ENCODE measurements around the gene FDX1.

DNA sequence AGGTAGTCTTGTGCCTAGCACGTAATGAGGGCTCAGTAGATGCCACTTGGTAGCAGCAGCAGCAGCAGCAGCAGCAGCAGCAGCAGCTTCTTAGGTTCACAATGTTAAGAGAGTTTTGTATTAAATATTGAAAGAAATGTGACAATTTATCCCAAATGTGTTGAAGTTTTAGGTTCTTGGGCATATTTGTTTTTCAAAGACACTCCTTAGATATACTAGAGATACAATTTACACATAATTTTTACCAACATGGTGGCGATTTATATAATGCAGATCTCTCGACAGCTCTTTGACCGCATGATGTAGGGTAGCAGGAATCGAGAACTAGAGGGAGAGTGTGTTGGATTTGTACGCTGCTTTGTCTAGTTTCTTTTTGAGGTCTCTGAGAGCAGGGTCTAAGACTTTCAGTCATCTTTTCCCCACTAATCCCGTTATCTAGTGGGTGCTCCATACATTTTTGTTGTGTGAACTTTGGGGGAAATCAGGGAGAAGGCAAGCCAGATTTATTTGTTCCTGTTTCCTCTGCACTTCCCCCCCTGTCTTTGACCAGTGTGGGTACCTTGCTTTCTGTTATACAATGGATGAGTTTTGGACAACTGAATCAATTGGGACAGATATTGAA lies 1.4 kb downstream of the FDX1 start:
- TF ChIP-seq, protein P1, sequence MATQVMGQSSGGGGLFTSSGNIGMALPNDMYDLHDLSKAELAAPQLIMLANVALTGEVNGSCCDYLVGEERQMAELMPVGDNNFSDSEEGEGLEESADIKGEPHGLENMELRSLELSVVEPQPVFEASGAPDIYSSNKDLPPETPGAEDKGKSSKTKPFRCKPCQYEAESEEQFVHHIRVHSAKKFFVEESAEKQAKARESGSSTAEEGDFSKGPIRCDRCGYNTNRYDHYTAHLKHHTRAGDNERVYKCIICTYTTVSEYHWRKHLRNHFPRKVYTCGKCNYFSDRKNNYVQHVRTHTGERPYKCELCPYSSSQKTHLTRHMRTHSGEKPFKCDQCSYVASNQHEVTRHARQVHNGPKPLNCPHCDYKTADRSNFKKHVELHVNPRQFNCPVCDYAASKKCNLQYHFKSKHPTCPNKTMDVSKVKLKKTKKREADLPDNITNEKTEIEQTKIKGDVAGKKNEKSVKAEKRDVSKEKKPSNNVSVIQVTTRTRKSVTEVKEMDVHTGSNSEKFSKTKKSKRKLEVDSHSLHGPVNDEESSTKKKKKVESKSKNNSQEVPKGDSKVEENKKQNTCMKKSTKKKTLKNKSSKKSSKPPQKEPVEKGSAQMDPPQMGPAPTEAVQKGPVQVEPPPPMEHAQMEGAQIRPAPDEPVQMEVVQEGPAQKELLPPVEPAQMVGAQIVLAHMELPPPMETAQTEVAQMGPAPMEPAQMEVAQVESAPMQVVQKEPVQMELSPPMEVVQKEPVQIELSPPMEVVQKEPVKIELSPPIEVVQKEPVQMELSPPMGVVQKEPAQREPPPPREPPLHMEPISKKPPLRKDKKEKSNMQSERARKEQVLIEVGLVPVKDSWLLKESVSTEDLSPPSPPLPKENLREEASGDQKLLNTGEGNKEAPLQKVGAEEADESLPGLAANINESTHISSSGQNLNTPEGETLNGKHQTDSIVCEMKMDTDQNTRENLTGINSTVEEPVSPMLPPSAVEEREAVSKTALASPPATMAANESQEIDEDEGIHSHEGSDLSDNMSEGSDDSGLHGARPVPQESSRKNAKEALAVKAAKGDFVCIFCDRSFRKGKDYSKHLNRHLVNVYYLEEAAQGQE (IDR thresholded peaks at IDR 0.05; ENCODE audit: insufficient replicate concordance, low read depth) = no peak
- no peak for TF ChIP-seq GABPA (IDR thresholded peaks at IDR 0.05; ENCODE audit: low read depth)
- TF ChIP-seq POLR2AphosphoS5 (IDR thresholded peaks at IDR 0.05; ENCODE audit: low read depth) = no peak
